PFSK-1 (cell line): ENCODE measurements around the gene GRAMD2B.

Experiments used
- POLR2AphosphoS5 ChIP-seq: IDR thresholded peaks from 2 replicates; pipeline ENCODE4 v1.6.1; 2012; ENCODE audit warnings: low read depth, mild to moderate bottlenecking, control low read depth, low read length, moderate library complexity
- REST ChIP-seq, 2 experiments: IDR thresholded peaks; 2 replicates each; pipeline versions ENCODE4 v1.6.1 to v1.8.0; 2011 to 2012; ENCODE audit warnings: low read depth in 2 of 2, low read length in 2 of 2, control low read depth in 1 of 2, inconsistent platforms in 1 of 2, mild to moderate bottlenecking in 1 of 2, moderate library complexity in 1 of 2; ENCODE audit not compliant: insufficient read depth in 1 of 2

GRCh38 chr5:126536874-126537273 is 113.7 kb downstream of the GRAMD2B start:
- TF ChIP-seq REST (IDR thresholded peaks at IDR 0.05; ENCODE audit: insufficient read depth in 1 of 2, low read depth in 2 of 2, low read length in 2 of 2), result no peak
- TF ChIP-seq POLR2AphosphoS5, result no peak
